Naive B cell (primary cell): ENCODE results near the gene OR1J1. TPM values are rescaled to one million over a fixed set of nuclear protein-coding genes. Genes with fewer than 3 reads are reported as not detected.

Experiments
- ATAC-seq, 2 donors: fragments of 150-1000 bp; cut with Tn5 transposase; 2 replicates each; pipeline ENCODE4 v1.10.0; 2021; ENCODE audit warnings: low read depth in 2 of 2, mild to moderate bottlenecking in 2 of 2, moderate library complexity in 2 of 2
- DNase-seq: peaks from one replicate; pipeline ENCODE4 v3.0.0; 2022
- H3K27ac Mint-ChIP-seq, 6 donors: one replicate each; pipeline ENCODE4 v1.8.0; 2020 to 2022; ENCODE audit warnings: mild to moderate bottlenecking in 6 of 6, mixed read lengths in 6 of 6, moderate library complexity in 5 of 6, inconsistent platforms in 2 of 6
- H3K27me3 Mint-ChIP-seq, 3 donors: one replicate each; pipeline ENCODE4 v1.8.0; 2021 to 2022; ENCODE audit warnings: mixed read lengths in 3 of 3, mild to moderate bottlenecking in 1 of 3
- H3K36me3 Mint-ChIP-seq, 2 donors: one replicate each; pipeline ENCODE4 v1.8.0; 2020 to 2022; ENCODE audit warnings: mixed read lengths in 2 of 2, inconsistent platforms in 1 of 2, mild to moderate bottlenecking in 1 of 2
- H3K4me1 Mint-ChIP-seq, 3 donors: one replicate each; pipeline ENCODE4 v1.8.0; 2020 to 2022; ENCODE audit warnings: mixed read lengths in 3 of 3, inconsistent platforms in 1 of 3, mild to moderate bottlenecking in 1 of 3, moderate library complexity in 1 of 3
- H3K4me3 Mint-ChIP-seq, 8 donors: one replicate each; pipeline ENCODE4 v1.8.0; 2020 to 2022; ENCODE audit warnings: mild to moderate bottlenecking in 8 of 8, mixed read lengths in 8 of 8, moderate library complexity in 8 of 8, inconsistent platforms in 2 of 8
- H3K9me3 Mint-ChIP-seq, 7 donors: one replicate each; pipeline ENCODE4 v1.8.0; 2020 to 2022; ENCODE audit warnings: mixed read lengths in 7 of 7, mild to moderate bottlenecking in 5 of 7, inconsistent platforms in 2 of 7, moderate library complexity in 1 of 7
- polyA plus RNA-seq, 6 donors: library from polyadenylated mRNA; unstranded; fragments of 300-500 nt; fragmentation: Illumina TruSeq; gene quantifications; one replicate each; pipeline ENCODE4 v1.2.3, GENCODE V29; 2021; ENCODE audit warnings: low read depth in 6 of 6

Gene OR1J1
- not detected for polyA plus RNA-seq

GRCh38 chr9:122477826-122478225 lies at the start of gene OR1J1:
OR1J1 (minus strand) TSS chr9:122477926; CDS start chr9:122477926, 0 bp downstream.
- ATAC-seq, result no peak
- no peaks in the 10 kb centered on the region for H3K36me3 Mint-ChIP-seq
- DNase-seq, result no peak
- H3K9me3 Mint-ChIP-seq, result no peaks in the 10 kb centered on the region
- peak within 1 kb of the TSS in 1 of 8 donors; percentile 48 for H3K4me3 Mint-ChIP-seq
- peaks cover 32 to 59% (median 52%) of the 10 kb centered on the region in 3 donors for H3K27me3 Mint-ChIP-seq
- peak within 1 kb of the TSS in 2 of 6 donors; percentile 23 to 77 for H3K27ac Mint-ChIP-seq
- H3K4me1 Mint-ChIP-seq, result no peaks in the 10 kb centered on the region

GRCh38 chr9:122527193-122527592 lies 49.5 kb upstream of the OR1J1 start, which contains the start of gene OR1N1:
OR1N1 (minus strand) TSS chr9:122527293; CDS start chr9:122527293, 0 bp downstream.
- ATAC-seq, result no peak
- no peak within 1 kb of the TSS for H3K27ac Mint-ChIP-seq

GRCh38 chr9:122526602-122527001 lies 48.9 kb upstream of the OR1J1 start:
- ATAC-seq (no peak), DNase-seq (no peak)
- no peak overlapping the region for H3K27ac Mint-ChIP-seq
- H3K36me3 Mint-ChIP-seq, result no peaks in the 10 kb centered on the region
- no peak overlapping the region for H3K4me3 Mint-ChIP-seq
- H3K9me3 Mint-ChIP-seq, result no peaks in the 10 kb centered on the region
- peaks cover 22 to 51% (median 50%) of the 10 kb centered on the region in 3 donors for H3K27me3 Mint-ChIP-seq
- H3K4me1 Mint-ChIP-seq, result no peaks in the 10 kb centered on the region

More at GRCh38 chr9:122527193-122527592, 49.5 kb upstream of the OR1J1 start, which contains the start of gene OR1N1:
- H3K9me3 Mint-ChIP-seq, result no peaks in the 10 kb centered on the region
- no peaks in the 10 kb centered on the region for H3K4me1 Mint-ChIP-seq
- no peak for DNase-seq
- H3K4me3 Mint-ChIP-seq, result no peak within 1 kb of the TSS
- no peaks in the 10 kb centered on the region for H3K36me3 Mint-ChIP-seq
- H3K27me3 Mint-ChIP-seq, result peaks cover 23 to 51% (median 50%) of the 10 kb centered on the region in 3 donors

- no peaks in the 10 kb centered on the region for H3K4me1 Mint-ChIP-seq
- peaks cover 13 to 39% (median 29%) of the 10 kb centered on the region in 3 donors for H3K27me3 Mint-ChIP-seq
- no peak overlapping the region for H3K27ac Mint-ChIP-seq
- DNase-seq (no peak), ATAC-seq (no peak)
- H3K36me3 Mint-ChIP-seq, result no peaks in the 10 kb centered on the region
- H3K9me3 Mint-ChIP-seq, result no peaks in the 10 kb centered on the region
- no peak overlapping the region for H3K4me3 Mint-ChIP-seq
Observed at GRCh38 chr9:122519376-122519775, 41.6 kb upstream of the OR1J1 start.

GRCh38 chr9:122518841-122519240 lies 41.1 kb upstream of the OR1J1 start, which contains the start of gene OR1J4:
OR1J4 (plus strand) TSS chr9:122519141; CDS start chr9:122519141, 0 bp downstream.
- H3K4me1 Mint-ChIP-seq, result no peaks in the 10 kb centered on the region
- H3K36me3 Mint-ChIP-seq, result no peaks in the 10 kb centered on the region
- no peak within 1 kb of the TSS for H3K27ac Mint-ChIP-seq
- peaks cover 13 to 38% (median 26%) of the 10 kb centered on the region in 3 donors for H3K27me3 Mint-ChIP-seq
- no peak for ATAC-seq
- no peak within 1 kb of the TSS for H3K4me3 Mint-ChIP-seq
- no peaks in the 10 kb centered on the region for H3K9me3 Mint-ChIP-seq
- no peak for DNase-seq

GRCh38 chr9:122518226-122518625 lies 40.5 kb upstream of the OR1J1 start:
- peaks cover 9 to 31% (median 24%) of the 10 kb centered on the region in 3 donors for H3K27me3 Mint-ChIP-seq
- no peak overlapping the region for H3K27ac Mint-ChIP-seq
- DNase-seq (no peak), ATAC-seq (no peak)
- H3K4me3 Mint-ChIP-seq, result no peak overlapping the region
- H3K36me3 Mint-ChIP-seq, result no peaks in the 10 kb centered on the region
- H3K4me1 Mint-ChIP-seq, result no peaks in the 10 kb centered on the region
- no peaks in the 10 kb centered on the region for H3K9me3 Mint-ChIP-seq

- H3K9me3 Mint-ChIP-seq, result no peaks in the 10 kb centered on the region
- peaks cover 27 to 45% (median 32%) of the 10 kb centered on the region in 3 donors for H3K27me3 Mint-ChIP-seq
- H3K4me3 Mint-ChIP-seq, result no peak within 1 kb of the TSS
Observed at GRCh38 chr9:122510502-122510901, 32.8 kb upstream of the OR1J1 start, which contains the start of gene OR1J2. OR1J2 (plus strand) TSS chr9:122510802; CDS start chr9:122510802, 0 bp downstream.

GRCh38 chr9:122506964-122507363 lies 29.2 kb upstream of the OR1J1 start:
- ATAC-seq (no peak), DNase-seq (no peak)
- Mint-ChIP-seq H3K36me3 (no peaks in the 10 kb centered on the region), H3K9me3 (no peaks in the 10 kb centered on the region), H3K27me3 (peaks cover 27 to 51% (median 32%) of the 10 kb centered on the region in 3 donors), H3K4me3 (no peak overlapping the region), H3K27ac (no peak overlapping the region), H3K4me1 (no peaks in the 10 kb centered on the region)

More at GRCh38 chr9:122510502-122510901, 32.8 kb upstream of the OR1J1 start, which contains the start of gene OR1J2:
- DNase-seq (no peak), ATAC-seq (no peak)
- Mint-ChIP-seq H3K36me3 (no peaks in the 10 kb centered on the region), H3K27ac (peak within 1 kb of the TSS in 1 of 6 donors; percentile 24), H3K4me1 (no peaks in the 10 kb centered on the region)

- peaks cover 43 to 56% (median 47%) of the 10 kb centered on the region in 3 donors for H3K27me3 Mint-ChIP-seq
- peaks cover 0 to 6% of the 10 kb centered on the region in 2 donors for H3K36me3 Mint-ChIP-seq
- no peaks in the 10 kb centered on the region for H3K4me1 Mint-ChIP-seq
- no peak overlapping the region for H3K4me3 Mint-ChIP-seq
- H3K27ac Mint-ChIP-seq, result no peak overlapping the region
- ATAC-seq (no peak), DNase-seq (peak; percentile 5)
- peaks cover 0 to 25% (median 14%) of the 10 kb centered on the region in 7 donors for H3K9me3 Mint-ChIP-seq
Observed at GRCh38 chr9:122498883-122499288, 21.2 kb upstream of the OR1J1 start.

- DNase-seq (no peak), ATAC-seq (no peak)
- no peak overlapping the region for H3K27ac Mint-ChIP-seq
- peaks cover 32 to 48% (median 43%) of the 10 kb centered on the region in 3 donors for H3K27me3 Mint-ChIP-seq
- no peaks in the 10 kb centered on the region for H3K9me3 Mint-ChIP-seq
- no peaks in the 10 kb centered on the region for H3K4me1 Mint-ChIP-seq
- H3K4me3 Mint-ChIP-seq, result no peak overlapping the region
- H3K36me3 Mint-ChIP-seq, result no peaks in the 10 kb centered on the region
Observed at GRCh38 chr9:122479062-122479461, 1.3 kb upstream of the OR1J1 start.

- peak overlapping the region in 2 of 6 donors; percentile 23 to 77 for H3K27ac Mint-ChIP-seq
- no peaks in the 10 kb centered on the region for H3K4me1 Mint-ChIP-seq
- H3K36me3 Mint-ChIP-seq, result no peaks in the 10 kb centered on the region
- peaks cover 30 to 55% (median 55%) of the 10 kb centered on the region in 3 donors for H3K27me3 Mint-ChIP-seq
- H3K4me3 Mint-ChIP-seq, result no peak overlapping the region
- DNase-seq (no peak), ATAC-seq (no peak)
- H3K9me3 Mint-ChIP-seq, result no peaks in the 10 kb centered on the region
Observed at GRCh38 chr9:122477346-122477745, 380 bp downstream of the OR1J1 start.

- ATAC-seq (no peak), DNase-seq (no peak)
- H3K36me3 Mint-ChIP-seq, result no peaks in the 10 kb centered on the region
- no peak overlapping the region for H3K27ac Mint-ChIP-seq
- H3K4me1 Mint-ChIP-seq, result no peaks in the 10 kb centered on the region
- H3K4me3 Mint-ChIP-seq, result no peak overlapping the region
- H3K27me3 Mint-ChIP-seq, result peaks cover 39 to 71% (median 61%) of the 10 kb centered on the region in 3 donors
- H3K9me3 Mint-ChIP-seq, result no peaks in the 10 kb centered on the region
Observed at GRCh38 chr9:122475717-122476116, 2.0 kb downstream of the OR1J1 start.

- no peak overlapping the region for H3K4me3 Mint-ChIP-seq
- DNase-seq (no peak), ATAC-seq (no peak)
- H3K4me1 Mint-ChIP-seq, result no peaks in the 10 kb centered on the region
- H3K27ac Mint-ChIP-seq, result no peak overlapping the region
- H3K27me3 Mint-ChIP-seq, result peaks cover 40 to 80% (median 66%) of the 10 kb centered on the region in 3 donors
- peaks cover 0 to 5% of the 10 kb centered on the region in 2 donors for H3K36me3 Mint-ChIP-seq
- peaks cover 0 to 1% (median 0%) of the 10 kb centered on the region in 7 donors for H3K9me3 Mint-ChIP-seq
Observed at GRCh38 chr9:122474561-122474960, 3.2 kb downstream of the OR1J1 start.

GRCh38 chr9:122468735-122469134 lies 9.0 kb downstream of the OR1J1 start:
- H3K36me3 Mint-ChIP-seq, result peaks cover 0 to 8% of the 10 kb centered on the region in 2 donors
- ATAC-seq (no peak), DNase-seq (no peak)
- peaks cover 24 to 52% (median 48%) of the 10 kb centered on the region in 3 donors for H3K27me3 Mint-ChIP-seq
- no peak overlapping the region for H3K27ac Mint-ChIP-seq
- peaks cover 5 to 15% (median 5%) of the 10 kb centered on the region in 3 donors for H3K4me1 Mint-ChIP-seq
- peaks cover 0 to 2% (median 0%) of the 10 kb centered on the region in 7 donors for H3K9me3 Mint-ChIP-seq
- H3K4me3 Mint-ChIP-seq, result no peak overlapping the region
